ENCODE data around the gene IPO11. TPM values are rescaled to one million over a fixed set of nuclear protein-coding genes. Genes with fewer than 3 reads are reported as not detected.
"Not testable (repeated sequence)": the region's sequence is repeated elsewhere in the genome, so short reads cannot be mapped to it uniquely, and the experiment has no call there.

Gene IPO11
- total RNA-seq, 1 donor from 2014 or later, result 96.0 TPM

GRCh38 chr5:62504129-62504528, 91.6 kb downstream of the IPO11 start:
- TF ChIP-seq CTCF (IDR thresholded peaks at IDR 0.05; ENCODE audit: unreplicated experiment), result no peak
- no peak for DNase-seq (ENCODE audit: low spot score)
- Mint-ChIP-seq H3K4me1 (ENCODE audit: unreplicated experiment) (peaks cover 27% of the 10 kb centered on the region), H3K9me3 (ENCODE audit: unreplicated experiment) (no peaks in the 10 kb centered on the region), H3K27me3 (ENCODE audit: unreplicated experiment) (no peaks in the 10 kb centered on the region), H3K36me3 (ENCODE audit: low read depth, unreplicated experiment) (peaks cover 5% of the 10 kb centered on the region), H3K27ac (ENCODE audit: unreplicated experiment) (peak overlapping the region; percentile 14), H3K4me3 (ENCODE audit: unreplicated experiment) (no peak overlapping the region)

- DNase-seq (ENCODE audit: low spot score), result no peak
- no peaks in the 10 kb centered on the region for H3K27me3 Mint-ChIP-seq (ENCODE audit: unreplicated experiment)
- no peak overlapping the region for H3K27ac Mint-ChIP-seq (ENCODE audit: unreplicated experiment)
- peaks cover 5% of the 10 kb centered on the region for H3K36me3 Mint-ChIP-seq (ENCODE audit: low read depth, unreplicated experiment)
- no peaks in the 10 kb centered on the region for H3K9me3 Mint-ChIP-seq (ENCODE audit: unreplicated experiment)
- H3K4me3 Mint-ChIP-seq (ENCODE audit: unreplicated experiment), result no peak overlapping the region
- peaks cover 26% of the 10 kb centered on the region for H3K4me1 Mint-ChIP-seq (ENCODE audit: unreplicated experiment)
- no peak for TF ChIP-seq CTCF (IDR thresholded peaks at IDR 0.05; ENCODE audit: unreplicated experiment)
Measured at GRCh38 chr5:62506659-62507460, 94.3 kb downstream of the IPO11 start.

- not testable (repeated sequence) for H3K36me3 Mint-ChIP-seq (ENCODE audit: low read depth, unreplicated experiment); H3K27ac Mint-ChIP-seq (ENCODE audit: unreplicated experiment); H3K4me3 Mint-ChIP-seq (ENCODE audit: unreplicated experiment); H3K27me3 Mint-ChIP-seq (ENCODE audit: unreplicated experiment); H3K9me3 Mint-ChIP-seq (ENCODE audit: unreplicated experiment); DNase-seq (ENCODE audit: low spot score)
- H3K4me1 Mint-ChIP-seq (ENCODE audit: unreplicated experiment), result peaks cover 14% of the 10 kb centered on the region
Measured at GRCh38 chr5:62508760-62509159, 96.2 kb downstream of the IPO11 start.

- DNase-seq (ENCODE audit: low spot score), result no peak
- Mint-ChIP-seq H3K9me3 (ENCODE audit: unreplicated experiment) (no peaks in the 10 kb centered on the region), H3K27me3 (ENCODE audit: unreplicated experiment) (no peaks in the 10 kb centered on the region), H3K27ac (ENCODE audit: unreplicated experiment) (no peak overlapping the region), H3K4me3 (ENCODE audit: unreplicated experiment) (no peak overlapping the region), H3K4me1 (ENCODE audit: unreplicated experiment) (peaks cover 8% of the 10 kb centered on the region), H3K36me3 (ENCODE audit: low read depth, unreplicated experiment) (peaks cover 10% of the 10 kb centered on the region)
- TF ChIP-seq CTCF (IDR thresholded peaks at IDR 0.05; ENCODE audit: unreplicated experiment), result no peak
Measured at GRCh38 chr5:62509806-62510205, 97.2 kb downstream of the IPO11 start.

- H3K9me3 Mint-ChIP-seq (ENCODE audit: unreplicated experiment); H3K36me3 Mint-ChIP-seq (ENCODE audit: low read depth, unreplicated experiment); H3K4me1 Mint-ChIP-seq (ENCODE audit: unreplicated experiment); H3K27ac Mint-ChIP-seq (ENCODE audit: unreplicated experiment); H3K4me3 Mint-ChIP-seq (ENCODE audit: unreplicated experiment); H3K27me3 Mint-ChIP-seq (ENCODE audit: unreplicated experiment); DNase-seq (ENCODE audit: low spot score): not testable (repeated sequence)
Measured at GRCh38 chr5:62513085-62513484, 100.5 kb downstream of the IPO11 start.

- Mint-ChIP-seq H3K4me1 (ENCODE audit: unreplicated experiment) (no peaks in the 10 kb centered on the region), H3K27ac (ENCODE audit: unreplicated experiment) (no peak overlapping the region), H3K36me3 (ENCODE audit: low read depth, unreplicated experiment) (peaks cover 5% of the 10 kb centered on the region), H3K4me3 (ENCODE audit: unreplicated experiment) (no peak overlapping the region), H3K9me3 (ENCODE audit: unreplicated experiment) (no peaks in the 10 kb centered on the region), H3K27me3 (ENCODE audit: unreplicated experiment) (peaks cover 3% of the 10 kb centered on the region)
- DNase-seq (ENCODE audit: low spot score), result no peak
- no peak for TF ChIP-seq CTCF (IDR thresholded peaks at IDR 0.05; ENCODE audit: unreplicated experiment)
Measured at GRCh38 chr5:62514510-62515119, 102.1 kb downstream of the IPO11 start.

GRCh38 chr5:62520812-62521211, 108.2 kb downstream of the IPO11 start:
- H3K27ac Mint-ChIP-seq (ENCODE audit: unreplicated experiment); DNase-seq (ENCODE audit: low spot score); H3K27me3 Mint-ChIP-seq (ENCODE audit: unreplicated experiment); H3K9me3 Mint-ChIP-seq (ENCODE audit: unreplicated experiment); H3K4me3 Mint-ChIP-seq (ENCODE audit: unreplicated experiment); H3K36me3 Mint-ChIP-seq (ENCODE audit: low read depth, unreplicated experiment): not testable (repeated sequence)
- H3K4me1 Mint-ChIP-seq (ENCODE audit: unreplicated experiment), result peaks cover 21% of the 10 kb centered on the region

Measured in endothelial cell (in vitro differentiated cells).